ENCODE measurements around the gene FOXP1.
A peak's percentile ranks its signal among the peaks of the same experiment; 100 is the strongest.
"Not testable (repeated sequence)": the region's sequence is repeated elsewhere in the genome, so short reads cannot be mapped to it uniquely, and the experiment has no call there.

Gene FOXP1

GRCh38 chr3:71360180-71360579 lies 223.3 kb downstream of the FOXP1 start:
- no peak for DNase-seq

- no peak for DNase-seq
These were observed 225.3 kb downstream of the FOXP1 start for GRCh38 chr3:71358243-71358642.

DNA sequence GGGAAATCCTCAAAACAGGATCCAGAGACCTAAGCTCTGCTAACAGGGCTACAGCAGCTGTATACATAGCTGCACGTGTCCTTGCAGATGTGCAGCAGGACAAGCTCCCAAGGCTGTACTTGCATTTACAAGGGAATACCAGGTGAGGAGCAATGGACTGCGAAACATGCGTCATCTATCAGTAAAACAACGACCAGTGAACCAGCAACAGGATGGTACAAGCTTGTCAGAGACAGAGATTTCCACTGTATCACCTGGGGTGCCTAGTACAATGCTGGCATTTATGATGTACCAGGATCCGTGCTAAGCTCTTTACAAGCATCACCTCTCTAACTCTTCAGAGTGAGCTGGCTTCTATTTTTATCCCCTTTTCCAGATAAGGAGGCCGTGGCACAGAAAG lies 227.3 kb downstream of the FOXP1 start:
- no peak for DNase-seq

- no peak for DNase-seq
These were observed 227.7 kb downstream of the FOXP1 start for GRCh38 chr3:71355862-71356261.

DNA sequence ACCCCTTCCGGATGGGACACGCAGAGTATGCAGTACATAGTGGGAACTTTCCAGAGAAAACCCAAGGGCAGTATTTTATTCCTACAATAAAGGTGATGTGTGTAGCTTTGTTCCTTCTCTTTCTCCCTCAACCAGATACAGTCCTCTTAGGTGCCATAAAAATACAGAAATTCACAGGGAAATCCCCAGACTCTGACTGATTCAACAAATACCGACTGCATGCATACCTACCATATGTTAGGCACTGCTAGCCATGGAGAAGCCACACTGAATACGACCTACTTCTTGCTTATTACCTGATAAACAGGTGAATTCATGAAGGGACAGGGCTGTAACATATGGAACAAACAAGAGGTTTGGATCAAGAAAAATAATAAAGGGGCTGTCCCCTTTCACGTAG lies 228.5 kb downstream of the FOXP1 start:
- DNase-seq = no peak

GRCh38 chr3:71351403-71352149 lies 232.0 kb downstream of the FOXP1 start:
- DNase-seq = no peak

- DNase-seq = no peak
These were observed 232.5 kb downstream of the FOXP1 start for GRCh38 chr3:71350998-71351397.

GRCh38 chr3:71348831-71349230 lies 234.7 kb downstream of the FOXP1 start:
- no peak for DNase-seq

DNA sequence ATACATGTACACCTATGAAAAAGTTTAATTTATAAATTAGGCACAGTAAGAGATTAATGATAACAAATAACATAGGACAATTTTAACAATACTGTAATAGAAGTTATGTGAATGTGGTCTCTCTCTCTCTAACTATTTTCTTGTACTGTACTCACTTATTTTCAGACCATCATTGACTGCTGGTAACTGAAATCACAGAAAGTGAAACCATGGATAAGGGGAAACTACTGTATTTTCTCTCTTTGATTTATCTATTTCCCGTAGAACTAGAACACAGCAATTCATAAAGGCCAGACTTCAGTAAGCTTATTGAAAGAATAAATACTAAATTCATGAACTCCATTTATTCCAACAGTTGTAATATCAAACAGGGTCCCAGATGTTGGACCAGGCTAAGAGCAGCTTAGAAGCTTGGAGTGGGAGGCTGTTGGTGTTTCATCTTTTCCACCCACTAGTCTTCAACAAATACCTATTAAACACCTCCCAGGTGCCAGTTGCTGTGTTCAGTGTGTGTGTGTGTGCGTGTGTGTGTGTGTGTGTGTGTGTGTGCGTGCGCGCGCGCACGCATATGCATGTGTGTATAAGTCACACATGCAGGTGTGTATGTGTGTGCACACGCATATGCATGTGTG lies 235.4 kb downstream of the FOXP1 start:
- DNase-seq = no peak

DNA sequence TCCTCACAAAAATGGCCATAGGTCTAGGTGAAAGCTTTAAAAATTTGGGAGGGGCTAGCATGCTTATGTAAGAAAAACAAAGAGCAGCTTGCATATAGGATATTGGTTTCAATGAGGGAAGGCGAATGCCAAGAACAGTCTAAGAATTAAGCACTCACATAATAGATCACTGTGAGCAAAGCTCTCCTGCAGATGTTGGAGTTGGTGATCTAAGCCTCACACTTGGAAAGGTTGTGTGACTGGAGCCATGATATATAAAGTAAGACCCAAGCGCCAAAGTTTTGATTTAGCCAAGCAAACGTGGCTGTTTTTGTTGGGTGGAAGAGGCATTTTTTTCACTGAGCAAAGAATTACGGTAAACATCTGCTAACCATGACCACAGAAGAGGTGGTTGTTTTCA lies 237.5 kb downstream of the FOXP1 start:
- no peak for DNase-seq

GRCh38 chr3:71345429-71346040 lies 238.0 kb downstream of the FOXP1 start:
- peak; percentile 45 for DNase-seq

- DNase-seq = peak; percentile 90
These were observed 241.8 kb downstream of the FOXP1 start for GRCh38 chr3:71341721-71342120.

- DNase-seq = no peak
These were observed 244.5 kb downstream of the FOXP1 start for GRCh38 chr3:71339049-71339448.

GRCh38 chr3:71332813-71333212 lies 250.7 kb downstream of the FOXP1 start:
- DNase-seq = no peak

GRCh38 chr3:71330909-71331308 lies 252.6 kb downstream of the FOXP1 start:
- DNase-seq = no peak

DNA sequence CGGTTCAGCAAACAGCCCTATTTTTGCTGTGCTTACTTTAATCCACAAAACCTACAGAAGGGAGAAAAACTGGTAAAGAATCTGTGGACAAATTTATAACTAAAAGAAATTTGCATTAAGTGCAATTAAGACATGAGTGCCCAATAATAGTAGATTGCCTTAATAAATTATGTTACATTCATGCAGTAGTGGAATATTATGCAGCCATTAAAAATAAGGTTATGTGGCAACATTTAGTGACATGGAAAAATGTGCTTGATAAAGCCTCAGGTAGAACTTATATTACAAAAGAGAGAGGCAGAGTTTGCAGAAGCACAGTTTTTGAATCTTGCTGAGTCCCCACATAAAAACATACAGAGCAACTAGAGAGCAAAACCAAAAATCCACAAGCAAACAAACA lies 253.0 kb downstream of the FOXP1 start:
- DNase-seq = no peak

DNA sequence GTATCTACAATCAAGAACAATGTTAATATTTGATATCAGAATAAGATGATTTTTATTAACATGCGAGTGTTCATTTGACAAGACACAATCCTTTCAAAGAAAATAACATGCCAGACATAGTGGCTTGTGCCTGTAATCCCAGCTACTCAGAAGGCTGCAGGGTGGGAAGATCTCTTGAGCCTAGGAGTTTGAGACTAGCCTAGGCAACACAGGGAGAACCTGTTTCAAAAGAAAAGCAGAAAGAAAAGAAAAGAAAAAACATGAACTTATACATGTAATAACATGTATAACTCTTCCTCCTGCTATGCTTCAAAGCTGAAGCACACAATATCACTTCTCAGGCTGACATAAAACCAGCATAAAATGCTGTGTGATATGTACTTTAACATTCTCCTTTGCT lies 253.7 kb downstream of the FOXP1 start:
- no peak for DNase-seq

- no peak for DNase-seq
These were observed 254.6 kb downstream of the FOXP1 start for GRCh38 chr3:71328926-71329325.

DNA sequence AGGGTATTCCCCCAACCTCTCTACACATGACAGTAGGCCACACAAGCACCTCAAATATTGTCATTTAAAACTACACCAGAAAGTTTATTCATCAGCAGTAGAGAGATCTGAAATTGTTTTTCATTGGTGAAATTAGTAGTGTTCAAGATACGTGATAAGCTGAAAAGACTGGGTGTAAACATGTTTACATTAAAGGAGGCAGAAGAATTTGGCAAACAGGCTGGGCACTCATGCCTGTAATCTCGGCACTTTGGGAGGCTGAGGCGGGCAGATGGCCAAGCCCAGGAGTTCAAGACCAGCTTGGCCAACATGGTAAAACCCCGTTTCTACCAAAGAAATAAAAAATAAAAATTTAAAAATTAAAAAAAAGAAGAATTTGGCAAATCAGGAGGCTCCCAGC lies 255.6 kb downstream of the FOXP1 start:
- DNase-seq = no peak

GRCh38 chr3:71325715-71326114 lies 257.8 kb downstream of the FOXP1 start:
- no peak for DNase-seq

- DNase-seq = not testable (repeated sequence)
These were observed 259.3 kb downstream of the FOXP1 start for GRCh38 chr3:71324224-71324623.

DNA sequence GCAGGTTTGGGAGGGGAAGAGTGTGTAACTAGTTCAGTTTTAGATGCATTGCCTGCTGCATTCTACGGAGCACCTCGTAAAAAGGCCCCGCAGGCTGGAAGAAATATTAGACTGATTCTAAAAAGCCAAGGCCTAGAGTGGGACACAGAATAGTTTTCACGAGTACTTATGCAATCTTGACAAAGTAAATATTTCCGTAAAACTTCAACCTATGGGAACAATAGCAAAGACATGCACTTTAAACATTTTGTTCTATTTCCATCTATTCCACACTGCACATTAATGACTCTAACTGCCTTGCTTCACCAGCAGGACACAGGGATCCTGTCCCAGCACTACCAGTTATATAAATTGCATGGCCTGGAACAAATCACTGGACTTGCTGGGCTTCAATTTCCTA lies 260.0 kb downstream of the FOXP1 start:
- no peak for DNase-seq

DNA sequence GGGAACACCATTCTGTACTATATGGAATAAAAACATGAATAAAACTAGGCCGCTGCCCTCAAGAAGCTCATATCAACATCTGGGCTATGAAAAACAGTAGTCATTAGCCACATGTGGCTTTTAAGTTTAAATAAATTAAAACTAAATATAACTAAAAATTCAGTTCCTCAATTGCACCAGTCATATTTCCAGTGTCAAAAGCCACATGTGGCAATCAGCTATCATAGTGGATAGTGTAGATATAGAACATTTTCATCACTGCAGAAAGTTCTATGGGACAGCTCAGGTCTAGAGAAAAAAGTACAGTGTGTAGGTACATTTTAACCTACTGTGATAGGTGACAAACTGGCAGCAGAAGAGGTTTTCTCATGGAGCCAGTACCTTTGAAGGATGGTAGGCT lies 261.4 kb downstream of the FOXP1 start:
- DNase-seq = no peak

- DNase-seq = no peak
These were observed 263.8 kb downstream of the FOXP1 start for GRCh38 chr3:71319771-71320170.

GRCh38 chr3:71318458-71318827 lies 265.1 kb downstream of the FOXP1 start:
- DNase-seq = no peak
